ENCODE data around the gene ZC3H8.

ZC3H8 gene

GRCh38 chr2:112189001-112189556 lies 65.8 kb downstream of the ZC3H8 start:
- Histone ChIP-seq H3K36me3 (ENCODE audit: control insufficient read depth, insufficient read depth, low read length, severe bottlenecking) (no peaks in the 10 kb centered on the region), H3K27me3 (replicated peaks; ENCODE audit: control insufficient read depth, insufficient read depth, low read length) (no peaks in the 10 kb centered on the region), H3K9me3 (ENCODE audit: control insufficient read depth, low read length) (no peaks in the 10 kb centered on the region), H3K4me3 (ENCODE audit: low read length) (no peak overlapping the region), H3K9ac (ENCODE audit: low read length) (no peak overlapping the region), H3K4me1 (ENCODE audit: control insufficient read depth, insufficient read depth, low read length) (no peaks in the 10 kb centered on the region)
- no peak for DNase-seq (ENCODE audit: low read depth)

GRCh38 chr2:112187805-112188596 lies 66.8 kb downstream of the ZC3H8 start:
- Histone ChIP-seq H3K36me3 (ENCODE audit: control insufficient read depth, insufficient read depth, low read length, severe bottlenecking) (no peaks in the 10 kb centered on the region), H3K9me3 (ENCODE audit: control insufficient read depth, low read length) (no peaks in the 10 kb centered on the region), H3K4me1 (ENCODE audit: control insufficient read depth, insufficient read depth, low read length) (no peaks in the 10 kb centered on the region), H3K27me3 (replicated peaks; ENCODE audit: control insufficient read depth, insufficient read depth, low read length) (no peaks in the 10 kb centered on the region), H3K9ac (ENCODE audit: low read length) (no peak overlapping the region), H3K4me3 (ENCODE audit: low read length) (no peak overlapping the region)
- DNase-seq (ENCODE audit: low read depth): no peak

- Histone ChIP-seq H3K4me3 (ENCODE audit: low read length) (no peak overlapping the region), H3K27me3 (replicated peaks; ENCODE audit: control insufficient read depth, insufficient read depth, low read length) (peaks cover 5% of the 10 kb centered on the region), H3K9me3 (ENCODE audit: control insufficient read depth, low read length) (no peaks in the 10 kb centered on the region), H3K4me1 (ENCODE audit: control insufficient read depth, insufficient read depth, low read length) (no peaks in the 10 kb centered on the region), H3K36me3 (ENCODE audit: control insufficient read depth, insufficient read depth, low read length, severe bottlenecking) (no peaks in the 10 kb centered on the region), H3K9ac (ENCODE audit: low read length) (no peak overlapping the region)
- DNase-seq (ENCODE audit: low read depth): no peak
These were observed 67.7 kb downstream of the ZC3H8 start for GRCh38 chr2:112187046-112187715.

- Histone ChIP-seq H3K9me3 (ENCODE audit: control insufficient read depth, low read length) (no peaks in the 10 kb centered on the region), H3K27me3 (replicated peaks; ENCODE audit: control insufficient read depth, insufficient read depth, low read length) (peaks cover 8% of the 10 kb centered on the region), H3K36me3 (ENCODE audit: control insufficient read depth, insufficient read depth, low read length, severe bottlenecking) (no peaks in the 10 kb centered on the region), H3K9ac (ENCODE audit: low read length) (no peak overlapping the region), H3K4me3 (ENCODE audit: low read length) (no peak overlapping the region), H3K4me1 (ENCODE audit: control insufficient read depth, insufficient read depth, low read length) (no peaks in the 10 kb centered on the region)
- DNase-seq (ENCODE audit: low read depth): no peak
These were observed 69.7 kb downstream of the ZC3H8 start for GRCh38 chr2:112185131-112185530.

- no peaks in the 10 kb centered on the region for H3K4me1 ChIP-seq (ENCODE audit: control insufficient read depth, insufficient read depth, low read length)
- H3K4me3 ChIP-seq (ENCODE audit: low read length): no peak overlapping the region
- H3K27me3 ChIP-seq (replicated peaks; ENCODE audit: control insufficient read depth, insufficient read depth, low read length): peaks cover 8% of the 10 kb centered on the region
- no peaks in the 10 kb centered on the region for H3K36me3 ChIP-seq (ENCODE audit: control insufficient read depth, insufficient read depth, low read length, severe bottlenecking)
- H3K9me3 ChIP-seq (ENCODE audit: control insufficient read depth, low read length): no peaks in the 10 kb centered on the region
- H3K9ac ChIP-seq (ENCODE audit: low read length): no peak overlapping the region
- DNase-seq (ENCODE audit: low read depth): no peak
These were observed 70.7 kb downstream of the ZC3H8 start for GRCh38 chr2:112184121-112184520.

- Histone ChIP-seq H3K27me3 (replicated peaks; ENCODE audit: control insufficient read depth, insufficient read depth, low read length) (peaks cover 8% of the 10 kb centered on the region), H3K36me3 (ENCODE audit: control insufficient read depth, insufficient read depth, low read length, severe bottlenecking) (no peaks in the 10 kb centered on the region), H3K4me1 (ENCODE audit: control insufficient read depth, insufficient read depth, low read length) (no peaks in the 10 kb centered on the region), H3K4me3 (ENCODE audit: low read length) (no peak overlapping the region), H3K9me3 (ENCODE audit: control insufficient read depth, low read length) (no peaks in the 10 kb centered on the region), H3K9ac (ENCODE audit: low read length) (no peak overlapping the region)
- DNase-seq (ENCODE audit: low read depth): no peak
These were observed 71.4 kb downstream of the ZC3H8 start for GRCh38 chr2:112183327-112184025.

- no peaks in the 10 kb centered on the region for H3K4me1 ChIP-seq (ENCODE audit: control insufficient read depth, insufficient read depth, low read length)
- H3K9ac ChIP-seq (ENCODE audit: low read length): no peak overlapping the region
- H3K9me3 ChIP-seq (ENCODE audit: control insufficient read depth, low read length): no peaks in the 10 kb centered on the region
- no peak overlapping the region for H3K4me3 ChIP-seq (ENCODE audit: low read length)
- DNase-seq (ENCODE audit: low read depth): no peak
- peaks cover 8% of the 10 kb centered on the region for H3K27me3 ChIP-seq (replicated peaks; ENCODE audit: control insufficient read depth, insufficient read depth, low read length)
- no peaks in the 10 kb centered on the region for H3K36me3 ChIP-seq (ENCODE audit: control insufficient read depth, insufficient read depth, low read length, severe bottlenecking)
These were observed 72.2 kb downstream of the ZC3H8 start for GRCh38 chr2:112182581-112183034.

GRCh38 chr2:112181571-112182290 lies 73.1 kb downstream of the ZC3H8 start:
- H3K4me1 ChIP-seq (ENCODE audit: control insufficient read depth, insufficient read depth, low read length): peaks cover under 1% of the 10 kb centered on the region
- no peak for DNase-seq (ENCODE audit: low read depth)
- H3K4me3 ChIP-seq (ENCODE audit: low read length): no peak overlapping the region
- H3K9me3 ChIP-seq (ENCODE audit: control insufficient read depth, low read length): no peaks in the 10 kb centered on the region
- peaks cover 8% of the 10 kb centered on the region for H3K27me3 ChIP-seq (replicated peaks; ENCODE audit: control insufficient read depth, insufficient read depth, low read length)
- H3K36me3 ChIP-seq (ENCODE audit: control insufficient read depth, insufficient read depth, low read length, severe bottlenecking): no peaks in the 10 kb centered on the region
- no peak overlapping the region for H3K9ac ChIP-seq (ENCODE audit: low read length)

GRCh38 chr2:112175958-112176573 lies 78.8 kb downstream of the ZC3H8 start:
- no peak overlapping the region for H3K9ac ChIP-seq (ENCODE audit: low read length)
- peaks cover 9% of the 10 kb centered on the region for H3K4me1 ChIP-seq (ENCODE audit: control insufficient read depth, insufficient read depth, low read length)
- H3K27me3 ChIP-seq (replicated peaks; ENCODE audit: control insufficient read depth, insufficient read depth, low read length): no peaks in the 10 kb centered on the region
- H3K36me3 ChIP-seq (ENCODE audit: control insufficient read depth, insufficient read depth, low read length, severe bottlenecking): no peaks in the 10 kb centered on the region
- no peaks in the 10 kb centered on the region for H3K9me3 ChIP-seq (ENCODE audit: control insufficient read depth, low read length)
- DNase-seq (ENCODE audit: low read depth): no peak
- no peak overlapping the region for H3K4me3 ChIP-seq (ENCODE audit: low read length)

GRCh38 chr2:112175333-112175732 lies 79.5 kb downstream of the ZC3H8 start:
- no peaks in the 10 kb centered on the region for H3K27me3 ChIP-seq (replicated peaks; ENCODE audit: control insufficient read depth, insufficient read depth, low read length)
- no peak overlapping the region for H3K4me3 ChIP-seq (ENCODE audit: low read length)
- H3K9me3 ChIP-seq (ENCODE audit: control insufficient read depth, low read length): no peaks in the 10 kb centered on the region
- H3K36me3 ChIP-seq (ENCODE audit: control insufficient read depth, insufficient read depth, low read length, severe bottlenecking): no peaks in the 10 kb centered on the region
- H3K9ac ChIP-seq (ENCODE audit: low read length): no peak overlapping the region
- peaks cover 9% of the 10 kb centered on the region for H3K4me1 ChIP-seq (ENCODE audit: control insufficient read depth, insufficient read depth, low read length)
- no peak for DNase-seq (ENCODE audit: low read depth)
